ENCODE data around the gene BRINP1.
"Not testable (repeated sequence)": the region's sequence is repeated elsewhere in the genome, so short reads cannot be mapped to it uniquely, and the experiment has no call there.

Gene BRINP1

GRCh38 chr9:119195521-119195920 lies 173.7 kb downstream of the BRINP1 start:
- DNase-seq, result no peak

DNA sequence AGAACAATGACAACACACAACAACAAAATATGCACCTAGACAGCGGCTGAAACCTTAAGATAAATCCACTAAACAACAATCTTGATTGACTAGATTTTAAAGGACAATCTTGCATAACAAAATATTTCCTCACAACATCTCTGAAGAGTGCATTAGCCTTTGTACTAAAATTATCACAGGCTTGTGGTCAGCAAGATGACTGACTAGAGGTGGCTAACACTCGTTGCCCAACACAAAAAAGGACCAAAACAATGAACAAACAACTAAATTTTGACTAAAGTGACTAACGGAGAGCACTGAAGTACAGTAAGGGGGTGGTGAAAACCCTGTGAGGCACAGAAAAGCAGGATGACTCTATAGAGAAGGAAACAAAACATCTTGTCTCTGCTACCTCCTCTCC lies 183.9 kb downstream of the BRINP1 start:
- DNase-seq, result no peak

GRCh38 chr9:119184265-119184936 lies 184.8 kb downstream of the BRINP1 start:
- DNase-seq, result no peak

DNA sequence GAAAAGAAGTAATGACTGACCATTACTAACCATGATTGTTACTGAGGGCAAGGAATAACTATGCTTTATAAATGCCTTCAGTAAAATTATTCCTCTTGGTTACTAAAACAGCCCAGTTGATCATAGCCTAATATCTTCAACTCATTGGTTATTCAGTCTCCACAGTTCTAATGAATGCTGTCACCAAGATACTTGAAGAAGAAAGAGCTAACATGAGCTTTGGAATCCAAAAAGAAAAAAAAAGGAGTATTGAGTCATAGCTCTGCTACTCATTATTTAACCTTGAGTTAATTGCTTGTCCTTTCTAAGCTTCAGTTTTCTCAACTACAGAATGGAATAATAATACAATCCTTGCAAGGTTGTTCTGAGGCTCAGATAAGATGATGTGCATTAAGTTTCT lies 187.7 kb downstream of the BRINP1 start:
- DNase-seq, result no peak

DNA sequence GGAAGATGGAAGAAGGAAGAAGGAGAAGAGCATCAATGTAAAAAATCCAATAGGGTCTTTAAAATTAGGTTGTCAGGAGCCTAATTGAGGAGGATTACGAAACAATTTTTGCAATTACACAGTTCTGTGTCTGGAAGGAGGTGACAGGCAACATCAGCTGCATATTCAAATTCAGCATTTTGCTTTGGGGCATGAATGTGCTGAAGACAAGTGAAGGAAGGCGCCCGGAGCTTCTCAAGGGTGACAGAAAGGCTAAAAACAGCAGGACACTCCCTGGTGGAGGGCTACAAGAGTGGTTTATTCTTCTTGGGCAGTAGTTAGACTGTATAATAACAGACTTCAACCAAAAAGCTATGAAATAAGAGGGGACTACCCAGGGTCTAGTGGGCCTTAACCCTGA lies 188.3 kb downstream of the BRINP1 start:
- DNase-seq, result no peak

DNA sequence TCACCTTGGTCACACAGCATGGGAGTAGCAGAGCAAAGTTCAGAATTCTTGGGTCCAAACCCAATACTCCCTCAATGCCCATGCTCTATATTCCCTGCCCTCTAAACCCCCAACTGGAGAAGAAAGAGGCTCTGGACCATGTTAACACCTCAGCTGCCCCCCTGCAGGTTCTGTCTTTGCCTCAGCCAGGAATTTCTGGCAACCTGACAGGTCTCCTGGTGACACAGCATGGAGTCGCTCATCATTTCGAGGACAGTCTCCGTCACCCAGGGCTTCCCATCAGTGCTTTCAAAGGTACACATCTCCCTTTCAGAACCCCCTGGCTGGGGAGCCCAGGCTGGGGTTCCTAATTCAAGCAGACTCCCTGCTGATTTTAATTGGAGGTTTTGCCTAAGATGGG lies 189.5 kb downstream of the BRINP1 start:
- no peak for DNase-seq

GRCh38 chr9:119177196-119177595 lies 192.0 kb downstream of the BRINP1 start:
- DNase-seq, result no peak

DNA sequence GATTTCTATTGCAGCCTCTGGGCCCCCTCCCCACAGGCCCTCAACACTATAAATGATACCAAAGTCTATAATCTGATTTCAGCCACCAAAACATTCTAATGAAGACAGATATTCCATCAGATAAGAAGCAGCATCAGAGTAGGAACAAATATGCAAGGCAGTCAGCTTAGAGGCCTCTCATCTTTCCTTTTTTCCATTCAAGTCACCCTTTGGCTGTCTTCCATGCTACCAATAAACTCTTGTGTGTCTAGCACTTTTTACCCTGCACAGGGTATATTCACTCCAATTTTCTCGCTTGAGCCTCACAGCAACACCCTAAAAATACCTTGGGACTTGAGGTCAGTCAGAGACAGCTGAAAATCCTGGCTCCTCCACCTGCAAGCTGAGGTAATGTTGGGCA lies 193.7 kb downstream of the BRINP1 start:
- no peak for DNase-seq

DNA sequence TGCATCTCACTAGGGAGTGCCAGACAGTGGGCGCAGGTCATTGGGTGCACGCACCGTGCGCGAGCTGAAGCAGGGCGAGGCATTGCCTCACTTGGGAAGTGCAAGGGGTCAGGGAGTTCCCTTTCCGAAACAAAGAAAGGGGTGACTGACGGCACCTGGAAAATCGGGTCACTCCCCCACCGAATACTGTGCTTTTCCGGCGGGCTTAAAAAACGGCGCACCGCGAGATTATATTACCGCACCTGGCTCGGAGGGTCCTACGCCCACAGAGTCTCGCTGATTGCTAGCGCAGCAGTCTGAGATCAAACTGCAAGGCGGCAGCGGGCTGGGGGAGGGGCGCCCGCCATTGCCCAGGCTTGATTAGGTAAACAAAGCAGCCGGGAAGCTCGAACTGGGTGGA lies 200.0 kb downstream of the BRINP1 start:
- not testable (repeated sequence) for DNase-seq

DNA sequence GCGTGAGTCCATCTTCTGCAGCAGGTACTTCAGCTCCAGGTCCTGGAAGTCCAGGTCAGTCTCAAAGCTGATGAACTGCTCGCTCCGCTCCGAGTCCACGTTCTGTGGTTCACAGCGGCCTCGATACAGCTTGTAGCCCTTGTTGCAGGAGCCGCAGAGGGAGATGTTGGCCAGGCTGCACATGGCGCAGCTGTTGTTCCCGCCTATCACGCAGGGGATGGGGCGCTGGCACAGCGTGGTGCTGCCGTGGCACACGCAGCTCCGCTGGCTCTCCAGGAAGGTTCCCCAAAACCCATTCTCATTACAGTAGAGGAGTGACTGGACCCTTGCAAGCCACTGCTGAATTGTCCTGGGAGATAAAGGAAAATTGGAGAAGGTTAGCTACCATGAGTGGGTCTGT lies 201.4 kb downstream of the BRINP1 start:
- DNase-seq, result no peak

DNA sequence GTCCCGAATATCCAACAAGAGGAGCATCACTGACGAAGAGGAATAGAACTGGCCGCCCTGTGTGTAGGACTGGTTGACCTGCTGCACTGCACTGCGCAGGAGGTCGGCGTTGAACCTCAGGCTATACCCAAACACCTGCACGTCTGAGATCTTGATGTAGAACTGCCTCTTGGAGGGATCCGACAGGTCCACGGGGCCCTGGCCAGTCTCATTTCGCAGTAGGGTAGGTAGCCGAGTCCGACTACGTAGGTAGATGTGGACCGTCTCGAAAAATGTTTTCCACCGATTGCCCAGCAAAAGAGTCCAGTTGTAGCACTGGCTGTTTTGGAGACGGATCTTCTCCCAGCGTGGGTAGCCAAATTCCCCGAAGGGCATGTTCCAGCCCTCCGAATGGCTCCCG lies 202.0 kb downstream of the BRINP1 start:
- DNase-seq, result no peak

GRCh38 chr9:119166096-119166495 lies 203.1 kb downstream of the BRINP1 start:
- DNase-seq, result no peak

DNA sequence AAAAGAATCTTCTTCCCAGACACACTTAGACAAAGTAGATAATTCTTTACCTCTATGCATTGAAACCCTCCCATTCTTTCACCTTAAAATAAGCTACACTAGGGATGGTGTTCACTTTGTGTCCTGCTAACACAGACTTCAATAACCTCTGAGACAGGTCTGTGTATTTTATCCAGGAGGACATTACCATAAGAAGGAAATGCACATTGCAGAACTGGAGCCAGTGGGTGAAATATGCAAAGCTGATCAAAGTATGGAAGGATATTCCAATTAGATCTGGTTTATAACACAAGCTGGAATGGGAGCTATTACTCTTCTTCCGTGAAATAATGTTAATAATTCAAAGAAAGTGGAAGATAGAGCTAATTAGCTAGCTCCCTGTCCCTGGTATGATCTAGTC lies 204.1 kb downstream of the BRINP1 start:
- no peak for DNase-seq

DNA sequence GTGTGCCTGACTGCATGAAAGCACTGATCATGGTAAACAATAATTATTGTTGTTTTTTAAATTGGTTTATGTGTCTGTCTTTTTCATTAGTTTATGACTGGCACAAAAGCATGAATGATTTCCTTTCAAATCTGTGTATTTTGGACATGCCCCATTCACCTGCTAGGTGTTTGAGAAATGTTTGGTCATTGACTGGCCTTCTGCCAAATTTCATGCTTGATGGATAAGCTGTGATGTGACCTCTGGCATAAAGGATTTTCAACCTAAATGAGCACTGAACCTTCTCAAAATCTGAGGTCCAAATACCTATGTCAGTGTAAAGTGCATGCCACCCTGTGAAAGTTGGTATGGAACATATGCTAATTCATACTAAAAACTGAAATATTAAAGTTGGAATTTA lies 204.5 kb downstream of the BRINP1 start:
- no peak for DNase-seq

DNA sequence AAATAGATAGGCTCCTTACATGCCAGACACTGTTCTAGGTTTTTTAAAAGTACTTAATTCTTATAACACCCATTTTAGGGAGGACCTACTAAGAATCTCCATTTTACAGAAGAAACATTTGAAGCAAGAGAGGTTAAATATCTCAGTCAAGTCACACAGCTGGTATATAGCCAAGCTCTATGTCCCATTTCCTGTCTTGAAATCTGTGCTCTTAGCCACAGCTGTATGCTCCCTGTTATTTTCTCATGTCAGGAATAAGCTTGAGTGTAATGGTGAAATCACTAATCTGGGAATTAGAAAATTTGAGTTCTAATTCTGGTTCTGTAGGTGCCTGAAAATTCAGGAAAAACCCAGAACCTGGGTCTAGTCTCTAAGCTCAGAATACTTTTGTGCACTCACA lies 208.7 kb downstream of the BRINP1 start:
- no peak for DNase-seq

DNA sequence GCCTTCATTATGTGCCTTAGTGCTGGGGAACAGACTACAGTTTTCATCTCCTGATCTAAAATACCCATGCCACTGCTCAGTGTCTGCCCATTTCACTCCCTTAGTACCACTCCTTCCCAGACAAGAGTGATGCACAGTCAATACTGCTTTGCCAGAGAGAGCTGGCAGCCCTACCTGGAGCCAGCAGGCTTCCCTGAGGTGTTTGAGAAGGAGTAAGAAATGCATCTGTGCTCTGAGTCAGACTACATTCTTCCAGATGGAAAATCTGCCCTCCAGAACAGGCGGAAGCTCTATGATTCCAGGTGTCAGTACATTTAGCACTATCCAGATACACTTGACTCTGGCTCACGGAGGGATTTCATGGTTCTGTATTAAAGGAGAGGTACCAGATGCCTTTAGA lies 209.8 kb downstream of the BRINP1 start:
- DNase-seq, result no peak

GRCh38 chr9:119157196-119157595 lies 212.0 kb downstream of the BRINP1 start:
- no peak for DNase-seq

DNA sequence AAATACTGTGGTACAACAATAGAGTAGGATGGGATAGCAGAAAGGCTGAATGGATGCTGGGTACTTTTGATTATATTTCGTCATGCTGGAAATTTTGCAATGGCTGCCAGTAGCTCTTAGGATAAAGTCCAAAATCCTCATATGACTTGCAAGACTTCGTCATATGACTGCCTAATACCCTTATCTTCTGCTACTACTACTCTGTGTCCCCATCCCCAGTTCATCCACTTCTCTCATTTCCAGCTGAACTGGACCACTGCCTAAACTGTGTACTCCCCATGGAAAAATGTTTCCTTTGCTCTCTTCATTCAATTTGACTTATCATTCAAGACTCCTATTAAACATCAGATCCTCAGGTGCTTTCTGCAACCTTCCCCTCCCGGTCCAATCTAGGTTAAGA lies 212.9 kb downstream of the BRINP1 start:
- DNase-seq, result no peak

DNA sequence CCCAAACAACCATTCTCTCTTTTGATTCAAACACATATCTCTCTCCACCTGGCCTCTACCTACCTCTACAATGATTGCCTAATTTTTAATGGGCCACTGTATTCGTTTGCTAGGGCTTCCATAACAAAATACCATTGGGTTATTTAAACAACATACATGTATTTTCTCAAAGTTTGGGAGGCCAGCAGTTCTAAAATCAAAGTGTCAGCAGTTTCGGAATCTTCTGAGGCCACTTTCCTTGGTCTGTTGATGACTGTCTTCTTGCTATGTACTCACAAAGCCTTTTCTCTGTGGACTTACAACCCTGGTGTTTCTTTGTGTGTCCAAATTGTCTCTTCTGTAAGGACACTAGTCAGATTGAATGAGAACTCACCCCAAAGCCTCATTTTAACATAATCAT lies 214.7 kb downstream of the BRINP1 start:
- DNase-seq, result no peak

GRCh38 chr9:119153402-119153801 lies 215.8 kb downstream of the BRINP1 start:
- no peak for DNase-seq

GRCh38 chr9:119148855-119149254 lies 220.4 kb downstream of the BRINP1 start:
- DNase-seq, result no peak

DNA sequence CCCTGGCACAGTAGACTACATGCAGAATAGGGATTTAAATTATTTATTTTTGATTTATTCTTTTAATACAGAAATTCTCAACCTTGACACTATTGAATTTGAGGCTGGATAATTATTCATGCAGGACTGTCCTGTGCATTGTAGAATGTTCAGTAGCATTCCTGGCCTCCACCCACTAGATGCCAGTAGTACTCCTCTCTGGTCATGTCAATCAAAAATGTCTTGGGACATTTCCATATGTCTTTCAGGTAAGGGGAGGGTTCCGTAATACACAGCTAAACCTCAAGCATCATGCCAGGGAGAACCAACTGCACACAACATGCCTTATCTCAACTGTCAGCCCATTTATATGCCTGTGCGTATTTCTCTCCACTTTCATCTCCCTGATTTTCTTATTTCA lies 231.8 kb downstream of the BRINP1 start:
- DNase-seq, result no peak

- no peak for DNase-seq
Observed at GRCh38 chr9:119126040-119126439, 243.2 kb downstream of the BRINP1 start.

DNA sequence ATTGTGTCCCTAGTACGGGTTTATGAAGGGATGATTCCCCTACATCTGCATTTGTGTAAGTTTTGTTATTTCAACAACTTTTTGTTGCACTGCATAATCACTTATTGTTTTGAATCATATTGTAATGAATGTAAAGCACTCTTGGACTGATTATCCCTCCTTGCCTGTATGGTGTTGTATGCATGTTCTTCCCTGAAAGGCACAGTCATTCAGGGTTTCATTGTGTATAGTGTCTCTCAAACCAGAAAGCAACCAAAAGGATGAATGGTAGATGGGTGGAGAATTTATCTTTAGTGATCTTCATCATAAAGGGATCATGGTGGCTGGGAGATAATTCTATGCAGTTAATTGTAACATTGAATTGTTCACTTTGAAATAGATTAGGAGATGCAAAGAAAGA lies 247.3 kb downstream of the BRINP1 start:
- DNase-seq, result no peak

DNA sequence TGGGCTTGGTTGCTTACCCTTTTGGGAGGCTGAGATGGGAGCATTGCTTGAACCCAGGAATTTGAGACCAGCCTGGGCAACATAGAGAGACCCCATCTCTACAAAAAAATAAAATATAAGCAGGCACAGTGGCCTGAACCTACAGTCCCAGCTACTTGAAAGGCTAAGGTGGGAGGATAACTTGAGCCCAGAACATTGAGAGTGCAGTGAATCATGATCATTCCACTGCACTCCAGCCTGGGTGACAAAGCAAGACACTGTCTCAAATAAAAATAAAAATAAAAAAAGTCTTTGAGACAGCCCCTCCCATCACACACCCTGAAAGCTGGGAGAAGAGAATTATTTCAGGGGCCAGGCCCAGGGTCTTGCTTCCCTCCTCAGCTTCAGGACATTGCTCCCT lies 251.8 kb downstream of the BRINP1 start:
- DNase-seq, result no peak

Measured in activated CD4-positive, alpha-beta T cell treated with anti-CD3 and anti-CD28 coated beads, Interleukin-2, amount 50 U/mL, for 48 hours (primary cell).